HG03045 (cell line): ENCODE data around the gene B4GALT4.
"Not testable (repeated sequence)": the region's sequence is repeated elsewhere in the genome, so short reads cannot be mapped to it uniquely, and the experiment has no call there.

ENCODE experiments used
- ATAC-seq: cut with Tn5 transposase; IDR thresholded peaks from one replicate; pipeline ENCODE4 v1.9.1; 2021; ENCODE audit warnings: mild to moderate bottlenecking, moderate library complexity; ENCODE audit not compliant: unreplicated experiment

The B4GALT4 gene

DNA sequence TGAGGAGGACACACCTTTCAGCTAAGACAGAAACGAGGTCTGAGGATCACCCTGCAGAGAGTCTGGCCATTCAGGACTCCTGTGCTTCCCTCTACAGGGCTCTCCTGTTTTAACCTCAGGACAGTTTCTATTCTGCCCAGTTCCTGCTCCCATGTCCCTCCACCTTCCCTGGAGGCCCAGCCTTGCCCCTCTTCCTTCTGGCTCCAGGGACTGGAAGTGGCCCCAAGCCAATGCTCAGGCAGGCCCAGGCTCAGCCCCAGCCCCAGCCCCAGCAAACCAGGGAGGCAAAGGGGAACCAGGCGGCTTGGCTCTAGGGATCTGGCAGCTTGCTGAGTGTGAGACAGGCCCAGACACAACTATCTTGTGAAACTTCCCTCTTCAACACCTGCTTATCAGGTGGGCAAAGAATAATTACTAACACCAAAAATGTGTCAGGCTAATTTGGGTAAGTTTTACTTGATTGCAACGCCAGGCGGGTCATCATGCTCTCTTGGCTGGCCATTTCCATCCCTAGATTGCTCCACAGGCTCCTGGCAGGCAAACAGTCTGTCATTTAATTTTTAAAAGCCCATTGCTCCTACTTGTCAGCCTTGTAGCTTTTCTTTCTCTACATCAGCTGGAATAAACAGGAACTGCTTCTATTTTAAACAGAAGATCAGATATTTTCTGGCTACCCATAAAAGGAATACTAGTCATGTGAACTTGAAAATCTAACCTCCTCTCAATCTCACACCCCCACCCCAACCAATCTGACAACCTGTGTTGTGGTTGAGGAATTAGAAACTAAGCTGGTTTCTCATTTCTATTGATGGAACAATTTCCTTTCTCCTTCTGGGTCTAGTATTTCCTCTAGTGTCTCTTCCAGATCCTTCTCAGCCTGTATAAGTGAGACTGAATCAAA, 33.8 kb downstream of the B4GALT4 start:
- no peak for ATAC-seq

DNA sequence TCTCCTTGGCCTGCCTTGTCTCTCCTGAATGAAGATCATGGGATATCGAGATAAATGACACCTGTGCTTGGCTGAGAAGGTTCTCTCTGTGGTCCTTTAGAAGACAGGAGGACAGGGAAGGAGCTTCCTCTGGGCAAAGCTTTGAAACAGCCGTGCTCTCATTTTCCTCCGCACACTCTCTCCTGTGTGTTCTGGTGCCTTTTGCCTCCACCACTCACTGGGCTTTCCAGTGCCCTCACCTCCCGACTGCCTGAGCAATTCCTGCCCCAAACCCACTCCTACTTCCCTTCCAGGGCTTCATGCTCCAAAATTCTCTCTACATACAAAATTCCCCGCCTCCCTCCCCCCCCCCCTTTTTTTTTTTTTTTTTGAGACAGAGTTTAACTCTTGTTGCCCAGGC, 35.0 kb downstream of the B4GALT4 start:
- no peak for ATAC-seq

- no peak for ATAC-seq
Observed at GRCh38 chr3:119205209-119205608, 35.5 kb downstream of the B4GALT4 start.

GRCh38 chr3:119195911-119196310, 44.8 kb downstream of the B4GALT4 start:
- ATAC-seq: no peak

DNA sequence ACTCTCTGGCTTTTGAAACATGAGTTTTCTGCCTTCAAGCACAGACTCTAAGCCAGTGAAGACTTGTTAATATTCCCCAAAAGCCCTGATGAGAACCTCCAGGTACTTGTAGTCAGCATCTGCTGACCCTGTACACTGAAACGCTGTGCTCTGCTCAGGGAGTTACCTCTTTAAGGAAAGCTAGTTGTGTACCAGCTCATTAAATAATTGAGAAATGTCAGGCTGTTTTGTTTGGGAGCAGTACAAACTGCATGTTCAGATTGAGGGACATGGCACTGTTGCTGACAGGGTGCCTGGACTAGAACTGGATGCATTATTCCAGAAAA, 45.6 kb downstream of the B4GALT4 start:
- no peak for ATAC-seq

GRCh38 chr3:119194237-119195150, 46.2 kb downstream of the B4GALT4 start:
- no peak for ATAC-seq

DNA sequence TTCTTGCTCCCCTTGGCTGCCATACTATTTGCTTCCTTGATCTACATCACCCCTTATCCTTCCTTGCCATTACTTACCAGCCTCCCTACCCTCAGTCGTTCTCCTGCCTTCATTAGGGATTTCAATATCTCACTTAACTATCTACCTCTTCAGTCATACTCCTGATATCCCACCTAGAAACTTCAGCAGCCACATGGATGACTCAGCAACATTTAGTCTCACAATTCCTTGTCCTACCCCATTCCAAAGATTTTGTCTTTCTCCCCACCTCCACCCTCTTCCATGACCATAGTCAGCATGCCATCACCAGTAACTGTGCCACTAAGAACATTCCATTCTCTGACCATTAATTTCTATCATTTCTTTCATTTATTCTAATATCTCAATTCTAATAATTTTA, 48.9 kb downstream of the B4GALT4 start:
- no peak for ATAC-seq

GRCh38 chr3:119187266-119187665, 53.4 kb downstream of the B4GALT4 start:
- ATAC-seq: no peak

GRCh38 chr3:119184796-119185570, 55.7 kb downstream of the B4GALT4 start:
- no peak for ATAC-seq

DNA sequence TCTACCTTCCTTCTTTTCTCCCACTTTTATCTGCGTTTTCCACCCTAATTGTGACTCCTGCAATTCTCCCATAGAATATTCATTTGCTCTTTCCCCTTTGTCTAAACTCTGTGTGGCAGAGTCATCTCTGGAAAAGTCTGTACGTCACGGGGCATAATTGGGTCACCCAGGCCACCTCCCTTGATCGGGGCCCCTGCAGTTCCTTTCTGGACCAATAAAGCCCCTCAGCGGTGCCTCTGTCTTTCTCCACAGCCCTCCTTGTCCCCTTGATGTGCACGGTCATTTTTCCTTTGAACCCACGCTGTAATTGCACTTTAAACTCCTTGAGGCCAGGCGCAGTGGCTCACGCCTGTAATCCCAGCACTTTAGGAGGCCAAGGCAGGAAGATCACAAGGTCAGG, 56.6 kb downstream of the B4GALT4 start:
- no peak for ATAC-seq

GRCh38 chr3:119181765-119182164, 58.9 kb downstream of the B4GALT4 start:
- no peak for ATAC-seq

DNA sequence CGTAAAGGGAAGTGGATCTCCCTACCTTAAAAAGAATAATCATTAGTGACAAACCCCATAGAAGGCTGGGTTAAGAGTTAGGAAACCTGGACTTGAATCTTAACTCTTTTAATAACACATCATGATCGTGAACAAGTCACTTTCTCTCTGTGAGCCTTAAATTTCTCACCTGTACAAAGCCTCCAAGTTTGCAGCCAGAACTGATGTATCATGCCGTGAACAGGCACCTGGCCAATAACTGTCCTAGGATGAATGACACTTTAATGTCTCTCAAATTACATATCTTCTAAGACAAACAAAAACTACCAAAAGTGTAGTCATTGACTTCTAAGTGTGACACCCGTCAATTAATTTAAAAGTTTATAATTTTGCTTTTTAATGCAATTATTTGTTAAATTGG, 63.4 kb downstream of the B4GALT4 start:
- ATAC-seq: no peak

DNA sequence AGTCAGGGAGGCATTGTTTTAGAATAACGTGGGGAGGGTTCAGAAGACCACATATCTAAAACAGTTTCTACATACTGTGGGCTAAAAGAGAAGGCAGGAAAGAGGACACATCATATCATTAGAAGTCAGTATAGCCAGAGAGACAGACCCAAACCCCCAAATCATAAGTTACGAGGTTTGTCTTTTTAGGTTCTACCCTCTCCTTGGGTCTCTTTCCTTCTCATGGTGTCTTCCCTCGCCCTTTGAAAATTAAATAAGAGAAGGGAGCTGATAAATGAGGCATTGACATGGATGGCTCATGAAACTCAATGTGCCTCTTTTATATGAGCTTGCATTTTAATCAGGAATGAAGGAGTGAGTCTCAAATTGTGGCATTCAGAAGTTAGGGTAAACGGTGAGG, 63.9 kb downstream of the B4GALT4 start:
- no peak for ATAC-seq

GRCh38 chr3:119175872-119176756, 64.6 kb downstream of the B4GALT4 start:
- ATAC-seq: no peak

DNA sequence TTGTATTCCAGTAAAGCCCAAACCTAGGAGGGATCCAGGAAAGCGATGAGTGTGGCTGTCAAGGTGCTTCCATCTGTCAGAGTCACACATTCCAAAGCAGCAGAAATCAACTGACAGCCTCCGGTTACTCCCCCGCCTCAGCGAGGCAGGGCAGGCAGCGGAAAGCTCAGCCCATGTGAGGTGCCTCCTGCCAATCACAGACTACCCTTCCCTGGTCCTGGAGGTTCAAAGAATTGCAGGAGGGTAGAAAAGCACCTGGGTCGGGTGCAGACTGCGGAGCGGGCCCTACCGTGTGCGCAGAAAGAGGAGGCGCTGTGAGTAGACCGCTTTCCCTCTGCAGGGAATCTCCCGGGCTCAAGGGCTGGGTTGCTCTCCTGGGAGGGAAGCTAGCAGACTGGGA, 67.4 kb downstream of the B4GALT4 start, which contains the start of gene UPK1B:
TSS of gene UPK1B (plus strand) at position 274 of the 400 bp plus-strand sequence. CDS start 13,144 bp downstream, outside the sequence.
- no peak for ATAC-seq

- ATAC-seq: no peak
Observed at GRCh38 chr3:119170821-119171220, 69.9 kb downstream of the B4GALT4 start.

- ATAC-seq: not testable (repeated sequence)
Observed at GRCh38 chr3:119164745-119165144, 75.9 kb downstream of the B4GALT4 start.
